Measurements from ENCODE around the gene POMP.
A peak's percentile ranks its signal among the peaks of the same experiment; 100 is the strongest.

Gene POMP

DNA sequence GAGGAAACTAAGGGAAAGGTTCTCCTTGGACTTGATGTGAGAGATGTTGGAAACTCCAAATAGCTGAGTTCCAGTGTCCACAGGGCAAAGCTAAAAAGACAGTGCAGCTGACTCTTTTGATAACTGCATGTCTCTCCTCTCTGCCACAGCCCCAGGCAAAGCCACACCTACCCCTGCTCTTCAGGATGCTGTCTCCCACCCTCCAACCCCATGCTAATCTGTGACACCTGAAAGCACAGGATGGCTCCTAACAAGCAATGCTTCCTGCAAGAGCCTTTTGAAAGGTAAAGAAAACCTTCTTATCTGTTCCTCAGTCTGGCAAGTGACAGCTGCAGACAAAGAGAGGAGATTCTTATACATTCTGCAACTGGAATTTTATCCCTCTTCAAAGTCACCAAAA is 45.4 kb downstream of the POMP start:
- no peak for DNase-seq

DNA sequence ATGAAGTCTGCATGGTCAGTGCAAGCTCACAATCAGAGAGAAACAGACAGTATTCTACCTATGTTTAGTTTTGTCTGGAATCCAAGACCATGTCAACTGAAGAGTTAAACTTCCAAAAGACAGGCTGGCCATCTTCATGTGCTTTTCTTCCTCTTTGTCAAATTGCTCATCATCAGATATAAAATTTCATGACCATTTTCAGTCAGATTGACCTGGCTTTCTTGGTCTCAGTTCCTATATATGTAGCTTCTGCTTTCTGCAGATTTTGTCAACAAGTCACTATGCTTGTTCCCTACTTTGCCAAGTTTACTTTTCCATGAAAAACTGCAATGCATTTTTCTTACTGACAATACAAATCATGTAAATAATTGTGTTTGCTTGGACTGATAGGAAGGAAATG is 46.0 kb downstream of the POMP start:
- no peak for DNase-seq

DNA sequence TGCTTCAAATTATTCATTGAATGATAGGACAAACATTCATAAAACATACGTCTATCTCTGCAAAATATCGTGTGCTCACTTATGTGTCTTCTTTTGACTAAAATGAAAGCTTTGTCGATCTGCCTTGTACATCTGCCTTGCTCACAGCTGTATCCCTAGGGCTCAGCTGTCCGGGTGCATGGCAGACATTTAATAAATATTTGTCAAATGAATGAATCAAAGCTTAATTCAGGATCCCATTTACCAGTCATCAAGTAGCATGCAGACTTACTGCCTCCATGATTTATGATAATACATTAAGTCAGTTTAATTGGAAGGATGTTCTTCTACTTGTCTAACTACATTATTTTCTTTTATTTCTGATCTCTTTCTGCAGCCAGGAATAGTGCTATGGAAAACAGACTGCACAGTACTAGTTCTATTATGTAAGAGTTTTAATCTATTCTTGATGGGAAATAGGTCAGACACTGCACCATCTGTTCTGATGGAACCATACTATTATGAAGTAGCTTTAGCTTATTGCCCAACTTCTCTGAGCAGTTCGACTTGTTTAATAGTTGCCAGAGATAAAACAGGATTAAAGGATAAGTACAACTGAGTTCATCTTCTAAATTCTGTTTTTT is 46.6 kb downstream of the POMP start:
- no peak for DNase-seq

DNA sequence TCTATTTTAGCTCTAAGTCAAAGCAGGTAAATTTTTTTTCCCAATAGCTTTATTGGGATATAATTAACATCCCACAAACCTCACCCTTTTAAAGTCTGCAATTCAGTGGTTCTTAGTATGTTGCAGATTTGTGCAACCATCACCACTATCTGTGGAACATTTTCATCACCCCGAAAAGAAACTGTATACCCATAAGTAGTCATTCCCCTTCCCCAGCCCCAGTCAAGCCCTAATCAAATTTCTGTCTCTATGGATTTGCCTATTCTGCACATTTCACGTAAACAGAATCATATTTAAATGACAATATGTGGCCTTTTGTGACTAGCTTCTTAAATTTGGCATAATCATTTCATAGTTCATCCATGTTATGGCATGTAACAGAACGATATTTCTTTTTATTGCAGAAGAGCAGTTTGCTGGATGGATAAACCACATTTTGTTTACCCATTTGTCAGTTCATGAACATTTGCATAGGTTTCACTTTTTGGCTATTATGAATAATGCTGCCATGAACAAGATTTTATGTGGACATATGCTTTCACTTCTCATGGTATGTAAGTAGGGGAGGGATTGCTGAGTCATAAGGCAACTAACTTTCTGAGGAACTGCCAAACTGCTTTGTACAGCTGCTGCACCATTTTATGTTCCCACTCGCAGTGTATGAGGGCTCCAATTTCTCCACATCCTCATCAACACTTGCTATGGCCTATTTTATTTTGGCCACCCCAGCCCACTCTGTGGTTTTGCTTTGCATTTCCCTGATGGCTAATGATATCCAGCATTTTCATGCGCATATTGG is 48.9 kb downstream of the POMP start:
- no peak for DNase-seq

DNA sequence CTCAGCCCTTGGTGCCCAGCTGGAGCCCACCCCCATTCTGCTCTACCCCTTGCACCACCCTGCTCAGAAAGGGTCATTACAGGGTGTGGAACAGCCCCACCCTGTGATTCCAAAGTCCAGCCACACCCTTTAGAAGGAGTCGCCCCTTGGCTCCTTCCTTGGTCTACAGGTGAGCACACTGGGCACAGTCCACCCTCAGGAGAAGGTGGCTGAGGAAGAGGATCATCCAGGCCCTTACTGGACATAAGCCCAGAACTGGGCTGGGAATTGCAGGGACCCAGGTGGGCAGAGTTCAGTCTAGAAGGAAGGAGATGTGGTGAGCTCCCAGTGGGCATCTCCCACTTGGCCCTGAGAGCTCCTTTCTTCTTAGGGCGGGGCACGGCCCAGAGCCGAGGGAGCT is 51.2 kb downstream of the POMP start:
- DNase-seq, result no peak

DNA sequence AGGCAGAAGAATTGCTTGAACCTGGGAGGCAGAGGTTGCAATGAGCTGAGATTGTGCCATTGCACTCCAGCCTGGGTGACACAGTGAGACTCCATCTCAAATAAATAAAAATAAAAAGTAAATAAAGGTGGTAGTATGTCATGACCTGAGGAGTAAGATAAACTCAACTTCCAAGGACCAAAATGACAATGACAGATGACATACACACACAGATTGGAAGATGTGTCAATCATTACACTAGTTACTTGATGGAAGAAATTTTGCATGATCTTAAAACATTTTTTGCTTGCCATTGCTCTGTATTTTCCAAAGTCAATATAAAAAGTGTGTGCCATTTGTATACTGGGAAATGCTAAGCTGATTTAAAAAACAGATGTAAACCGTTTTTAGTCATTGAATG is 55.7 kb downstream of the POMP start:
- DNase-seq, result no peak

DNA sequence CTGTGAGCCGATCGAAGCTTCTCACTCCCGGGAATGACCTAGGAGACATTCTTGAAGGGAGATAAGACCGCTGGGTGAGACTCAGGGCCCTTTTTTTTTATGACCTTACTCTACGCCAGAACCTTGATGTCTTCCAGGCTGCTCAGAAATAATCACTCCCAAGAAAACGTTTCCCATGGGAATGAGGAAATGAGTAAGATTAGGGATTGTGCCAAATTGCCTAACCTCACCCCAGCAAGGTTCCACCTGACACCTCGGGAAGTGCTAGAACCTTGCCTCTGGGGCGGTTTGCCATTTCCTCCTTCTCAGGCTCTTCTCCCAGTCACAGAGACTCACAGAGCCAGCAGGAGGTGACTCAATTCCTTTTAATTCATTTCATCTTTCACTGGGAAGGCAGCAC is 57.6 kb downstream of the POMP start:
- no peak for DNase-seq

DNA sequence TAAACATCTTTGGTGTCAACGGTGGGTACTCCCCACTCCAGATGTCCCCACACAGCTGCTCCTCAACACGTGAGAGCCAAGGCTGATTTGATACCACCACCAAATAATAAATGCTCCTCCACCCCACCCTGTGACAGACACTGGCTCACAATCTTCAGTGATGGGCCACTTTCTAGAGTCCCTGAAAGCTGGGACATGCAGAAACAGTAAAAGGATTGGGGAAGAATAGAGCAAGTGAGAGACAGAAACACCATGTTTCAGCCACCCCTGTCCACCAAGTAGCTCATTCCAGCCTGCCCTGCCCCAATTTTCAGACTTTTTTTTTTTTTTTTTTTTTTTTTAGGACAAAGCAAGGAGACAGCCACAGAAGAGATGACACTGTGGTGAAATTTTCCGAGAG is 58.2 kb downstream of the POMP start:
- no peak for DNase-seq

DNA sequence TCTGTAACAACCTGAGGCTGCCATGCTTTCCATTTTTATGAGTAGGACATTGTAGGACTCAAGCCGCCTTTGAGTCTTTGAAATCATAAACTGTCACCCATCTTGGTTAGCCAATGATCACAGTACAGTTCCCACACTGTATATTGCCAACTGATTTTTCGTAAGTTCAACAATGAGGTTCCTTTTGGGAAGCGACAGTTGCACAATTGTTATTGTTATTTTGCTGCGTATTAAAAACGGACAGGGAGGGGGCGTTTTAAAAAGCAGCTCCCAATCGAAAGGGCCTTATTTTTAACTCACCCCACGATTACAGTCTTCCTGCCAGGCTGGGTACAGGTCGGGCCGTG is 59.2 kb downstream of the POMP start:
- DNase-seq, result no peak

DNA sequence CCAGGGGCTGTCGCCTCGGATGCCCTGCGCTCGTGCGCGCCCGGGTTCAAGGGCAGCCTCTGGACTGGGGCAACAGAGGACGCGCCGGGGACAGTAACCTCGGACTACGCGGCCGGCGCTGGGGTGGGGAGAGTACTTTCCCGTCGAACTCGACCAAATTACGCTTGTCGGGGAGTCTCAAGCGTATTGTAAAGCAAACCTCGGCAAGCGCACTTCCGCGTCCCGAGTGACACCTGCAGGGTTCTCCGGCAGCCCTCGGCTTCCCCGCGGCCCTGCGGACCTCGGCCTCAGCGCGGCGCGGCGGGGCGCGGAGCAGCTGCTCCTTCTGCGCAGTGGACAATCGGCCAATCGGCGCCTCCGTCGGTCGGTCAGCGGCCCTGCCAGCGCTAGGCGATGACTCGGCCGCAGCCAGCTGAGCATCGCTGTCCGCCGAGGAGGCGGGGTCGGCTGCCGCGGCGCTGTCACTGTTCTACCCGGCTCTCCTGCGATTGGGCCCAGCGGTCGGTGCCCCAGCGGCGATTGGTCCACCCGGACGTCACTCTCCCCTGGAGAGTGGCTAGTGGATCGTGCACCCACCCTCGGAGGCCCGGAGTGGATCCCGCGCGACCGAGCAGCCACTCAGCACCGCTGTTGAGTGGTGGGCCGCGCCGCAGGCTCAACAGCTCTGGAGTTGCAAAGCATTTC is 59.8 kb downstream of the POMP start, which contains the start of gene SLC46A3:
Gene SLC46A3 (minus strand): TSS at position 428 of the 684 bp plus-strand sequence. CDS start 972 bp downstream, outside the sequence.
- peak; percentile 99 for DNase-seq

DNA sequence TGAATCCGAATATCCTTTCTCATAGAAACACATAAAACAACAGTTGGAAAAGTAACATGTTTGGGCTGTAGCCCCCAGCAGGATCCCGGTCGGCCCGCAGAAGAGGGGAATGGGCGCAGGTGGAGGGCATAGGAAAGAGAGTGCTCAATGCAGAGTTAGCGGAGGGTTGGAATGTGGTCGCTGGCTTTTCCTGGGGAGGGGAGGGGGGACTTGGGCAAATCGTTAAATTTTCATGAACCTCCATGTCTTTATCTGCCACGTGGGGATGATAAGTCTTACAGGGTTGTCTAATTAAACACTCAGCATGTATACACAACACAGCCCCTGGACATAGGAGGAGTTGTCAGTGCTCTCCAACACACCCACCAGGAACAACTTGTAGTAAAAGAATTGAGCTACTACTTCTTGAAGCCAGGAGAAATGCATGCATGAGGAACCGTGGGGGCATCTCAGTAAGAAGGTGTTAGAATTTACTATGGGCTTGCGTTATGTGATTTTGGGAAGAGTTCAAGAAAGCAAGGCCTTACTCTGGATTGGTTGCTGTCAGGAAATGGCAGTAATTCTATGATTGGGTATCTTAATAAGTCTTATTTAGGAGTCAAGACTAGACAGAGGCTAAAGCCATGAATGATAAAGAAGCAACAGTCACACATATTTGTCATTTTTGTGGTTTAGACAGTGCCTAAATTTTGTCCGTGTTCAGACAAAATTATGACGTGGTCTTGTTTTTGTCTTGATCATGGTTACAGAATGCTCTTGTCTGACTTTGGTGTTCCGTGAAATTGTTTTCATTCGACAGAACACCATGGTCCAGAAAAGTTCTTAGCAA is 60.5 kb downstream of the POMP start:
- no peak for DNase-seq

DNA sequence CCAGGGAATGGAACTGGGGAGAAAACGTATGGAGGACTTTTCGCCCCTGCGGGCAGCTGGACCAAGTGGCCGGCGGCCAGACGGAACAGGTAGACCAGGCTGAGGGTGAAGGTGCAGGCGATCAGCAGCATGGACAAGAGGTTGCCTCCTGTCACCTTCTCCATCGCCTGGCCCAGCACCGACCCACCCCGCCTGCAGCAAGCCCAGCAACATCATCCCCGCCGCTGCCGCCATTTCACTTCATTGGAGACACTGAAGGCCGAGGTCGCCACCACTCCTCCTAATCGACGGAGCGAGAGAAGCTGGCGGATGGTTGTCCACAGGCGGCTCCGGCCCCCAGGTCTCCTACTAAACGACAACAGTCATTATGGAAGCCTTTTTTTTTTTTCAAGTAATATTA is 64.9 kb downstream of the POMP start:
- no peak for DNase-seq

DNA sequence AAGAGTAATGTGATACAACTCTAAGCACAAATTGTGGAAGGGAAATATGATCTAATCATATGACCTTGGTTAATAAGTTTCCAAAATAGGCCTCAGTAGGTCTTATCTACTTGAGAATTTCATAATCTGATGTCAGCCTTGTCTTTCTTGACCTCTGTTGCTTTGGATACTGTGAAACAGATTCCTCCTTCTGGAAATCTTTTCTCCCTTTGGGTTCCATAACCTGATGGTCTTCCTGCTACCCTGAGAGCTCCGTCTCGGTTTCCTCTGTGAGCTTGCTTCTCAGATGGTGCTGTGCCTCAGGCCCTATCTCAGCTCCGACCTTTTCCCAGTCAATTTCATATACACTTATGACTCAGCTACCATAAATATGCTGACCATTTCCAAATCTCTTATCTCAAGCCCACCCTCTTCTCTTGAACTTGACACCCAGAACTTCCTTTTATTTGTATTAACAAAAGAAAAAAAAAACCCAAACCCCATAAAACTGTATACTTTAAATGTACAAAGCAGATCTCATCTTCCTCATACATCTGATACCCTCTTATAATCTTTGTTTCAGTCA is 66.2 kb downstream of the POMP start:
- no peak for DNase-seq
